Effector memory CD4-positive, alpha-beta T cell (primary cell): Measurements from ENCODE around the gene ZNF804A.
"Not testable (repeated sequence)": the region's sequence is repeated elsewhere in the genome, so short reads cannot be mapped to it uniquely, and the experiment has no call there.

Experiments
- DNase-seq, 3 donors: peaks; one replicate each; pipeline ENCODE4 v3.0.0-alpha.2; 2020
- H3K27ac ChIP-seq: 2 replicates; pipeline ENCODE4 v1.7.0; 2013; ENCODE audit warnings: mild to moderate bottlenecking, low read length, moderate library complexity; ENCODE audit not compliant: insufficient read depth, poor library complexity, severe bottlenecking
- H3K27me3 ChIP-seq: replicated peaks from 2 replicates; pipeline ENCODE4 v1.7.0; 2013; ENCODE audit warnings: mild to moderate bottlenecking, low read length; ENCODE audit not compliant: insufficient read depth, control insufficient read depth, poor library complexity, severe bottlenecking
- H3K36me3 ChIP-seq: 2 replicates; pipeline ENCODE4 v1.7.0; 2013; ENCODE audit warnings: mild to moderate bottlenecking, low read length, moderate library complexity; ENCODE audit not compliant: control insufficient read depth, insufficient read depth
- H3K4me1 ChIP-seq: 2 replicates; pipeline ENCODE4 v1.7.0; 2013; ENCODE audit warnings: low read length, mild to moderate bottlenecking; ENCODE audit not compliant: control insufficient read depth, insufficient read depth, poor library complexity, severe bottlenecking
- H3K4me3 ChIP-seq: 2 replicates; pipeline ENCODE4 v1.7.0; 2013; ENCODE audit warnings: low read length, low read depth, mild to moderate bottlenecking; ENCODE audit not compliant: insufficient read depth, poor library complexity, severe bottlenecking
- H3K9me3 ChIP-seq: 2 replicates; pipeline ENCODE4 v1.7.0; 2013; ENCODE audit warnings: mild to moderate bottlenecking, low read length, moderate library complexity; ENCODE audit not compliant: control insufficient read depth

The ZNF804A gene

GRCh38 chr2:184743096-184743495, 144.8 kb downstream of the ZNF804A start:
- no peak for DNase-seq
- H3K9me3 ChIP-seq, result no peaks in the 10 kb centered on the region
- no peaks in the 10 kb centered on the region for H3K4me1 ChIP-seq
- no peaks in the 10 kb centered on the region for H3K36me3 ChIP-seq
- H3K27me3 ChIP-seq, result no peaks in the 10 kb centered on the region
- no peak overlapping the region for H3K27ac ChIP-seq
- no peak overlapping the region for H3K4me3 ChIP-seq

GRCh38 chr2:184756161-184756560, 157.8 kb downstream of the ZNF804A start:
- no peak for DNase-seq
- no peaks in the 10 kb centered on the region for H3K36me3 ChIP-seq
- H3K4me3 ChIP-seq, result no peak overlapping the region
- no peak overlapping the region for H3K27ac ChIP-seq
- no peaks in the 10 kb centered on the region for H3K27me3 ChIP-seq
- H3K4me1 ChIP-seq, result no peaks in the 10 kb centered on the region
- no peaks in the 10 kb centered on the region for H3K9me3 ChIP-seq

GRCh38 chr2:184756885-184757284, 158.6 kb downstream of the ZNF804A start:
- Histone ChIP-seq H3K36me3 (no peaks in the 10 kb centered on the region), H3K4me3 (no peak overlapping the region), H3K9me3 (no peaks in the 10 kb centered on the region), H3K4me1 (no peaks in the 10 kb centered on the region), H3K27me3 (no peaks in the 10 kb centered on the region), H3K27ac (no peak overlapping the region)
- DNase-seq, result no peak

- H3K36me3 ChIP-seq, H3K4me3 ChIP-seq, H3K27me3 ChIP-seq, H3K9me3 ChIP-seq, H3K4me1 ChIP-seq, DNase-seq, H3K27ac ChIP-seq: not testable (repeated sequence)
Observed at GRCh38 chr2:184759557-184760255, 161.4 kb downstream of the ZNF804A start.

- no peak overlapping the region for H3K4me3 ChIP-seq
- H3K4me1 ChIP-seq, result no peaks in the 10 kb centered on the region
- no peak for DNase-seq
- no peaks in the 10 kb centered on the region for H3K9me3 ChIP-seq
- H3K36me3 ChIP-seq, result no peaks in the 10 kb centered on the region
- H3K27me3 ChIP-seq, result no peaks in the 10 kb centered on the region
- H3K27ac ChIP-seq, result no peak overlapping the region
Observed at GRCh38 chr2:184760931-184761330, 162.6 kb downstream of the ZNF804A start.

- H3K27me3 ChIP-seq, result no peaks in the 10 kb centered on the region
- no peak overlapping the region for H3K4me3 ChIP-seq
- no peaks in the 10 kb centered on the region for H3K4me1 ChIP-seq
- no peak overlapping the region for H3K27ac ChIP-seq
- H3K36me3 ChIP-seq, result no peaks in the 10 kb centered on the region
- H3K9me3 ChIP-seq, result no peaks in the 10 kb centered on the region
- DNase-seq, result no peak
Observed at GRCh38 chr2:184765112-184765895, 167.0 kb downstream of the ZNF804A start.

- H3K4me3 ChIP-seq, result no peak overlapping the region
- H3K9me3 ChIP-seq, result no peaks in the 10 kb centered on the region
- DNase-seq, result no peak
- H3K4me1 ChIP-seq, result no peaks in the 10 kb centered on the region
- H3K36me3 ChIP-seq, result no peaks in the 10 kb centered on the region
- H3K27ac ChIP-seq, result no peak overlapping the region
- H3K27me3 ChIP-seq, result no peaks in the 10 kb centered on the region
Observed at GRCh38 chr2:184767059-184767458, 168.7 kb downstream of the ZNF804A start.

GRCh38 chr2:184769023-184769422, 170.7 kb downstream of the ZNF804A start:
- H3K36me3 ChIP-seq, result no peaks in the 10 kb centered on the region
- H3K4me3 ChIP-seq, result no peak overlapping the region
- no peak overlapping the region for H3K27ac ChIP-seq
- no peaks in the 10 kb centered on the region for H3K4me1 ChIP-seq
- H3K27me3 ChIP-seq, result no peaks in the 10 kb centered on the region
- H3K9me3 ChIP-seq, result no peaks in the 10 kb centered on the region
- DNase-seq, result no peak

- no peaks in the 10 kb centered on the region for H3K27me3 ChIP-seq
- no peak overlapping the region for H3K27ac ChIP-seq
- DNase-seq, result no peak
- no peaks in the 10 kb centered on the region for H3K9me3 ChIP-seq
- H3K36me3 ChIP-seq, result no peaks in the 10 kb centered on the region
- no peak overlapping the region for H3K4me3 ChIP-seq
- H3K4me1 ChIP-seq, result no peaks in the 10 kb centered on the region
Observed at GRCh38 chr2:184769686-184770085, 171.4 kb downstream of the ZNF804A start.

- Histone ChIP-seq H3K4me3 (no peak overlapping the region), H3K9me3 (no peaks in the 10 kb centered on the region), H3K27ac (no peak overlapping the region), H3K27me3 (no peaks in the 10 kb centered on the region), H3K36me3 (no peaks in the 10 kb centered on the region), H3K4me1 (no peaks in the 10 kb centered on the region)
- DNase-seq, result no peak
Observed at GRCh38 chr2:184779777-184780176, 181.4 kb downstream of the ZNF804A start.
